Ovary (tissue), 3 donors: ENCODE data around the gene ADM5.

ENCODE experiments used
- CTCF ChIP-seq, 3 donors: fragments of 450-650 bp in 2 of 3; fragments of 200-600 bp in 1 of 3; IDR thresholded peaks; one replicate each; pipeline versions ENCODE4 v1.5.1 to v1.8.0; 2016 to 2022; ENCODE audit warnings: antibody characterized with exemption in 3 of 3, mild to moderate bottlenecking in 1 of 3
- EP300 ChIP-seq: sonication (generic); formaldehyde crosslinking; IDR thresholded peaks from one replicate; pipeline ENCODE4 v1.6.1; 2017; ENCODE audit warnings: antibody characterized with exemption
- donor health status: DM: no; HTN: no; CAD: no.

GRCh38 chr19:49666120-49666444, 23.3 kb upstream of the ADM5 start:
- TF ChIP-seq CTCF (IDR thresholded peaks at IDR 0.05) (no peak), EP300 (no peak)
